Caco-2 (cell line): ENCODE results near the gene IL1RAPL1. TPM values are rescaled to one million over a fixed set of nuclear protein-coding genes. Genes with fewer than 3 reads are reported as not detected.

Experiments
- BruUV-seq: library from RNA; stranded (reverse); fragments of 400-500 nt; replicated peaks from 2 replicates; lab custom pipeline; 2021; lab: Mats Ljungman, UMichigan
- CTCF ChIA-PET: fragments of 300-600 bp; sonication (Branson Sonifier 250); formaldehyde crosslinking; loops from one replicate; lab custom pipeline; 2022; ENCODE audit warnings: antibody characterized with exemption; lab: Charles Lee
- POLR2A ChIA-PET: fragments of 300-600 bp; sonication (Branson Sonifier 250); formaldehyde crosslinking; loops from one replicate; lab custom pipeline; 2022; ENCODE audit warnings: antibody characterized with exemption; lab: Charles Lee
- DNase-seq, 2 experiments: peaks; one replicate each; pipeline versions ENCODE4 v3.0.0 to v3.0.0-alpha.2; 2020 to 2022
- H3K27me3 ChIP-seq: replicated peaks from 2 replicates; pipeline ENCODE4 v1.6.0; 2011; ENCODE audit warnings: low read length; ENCODE audit not compliant: control insufficient read depth, insufficient read depth
- H3K36me3 ChIP-seq: 2 replicates; pipeline ENCODE4 v1.5.1; 2011; ENCODE audit warnings: low read length; ENCODE audit not compliant: control insufficient read depth, insufficient read depth
- H3K4me1 ChIP-seq: fragments of 250-450 bp; sonication (Bioruptor Pico); 2 replicates; pipeline ENCODE4 v1.5.1; 2020; ENCODE audit warnings: mild to moderate bottlenecking
- H3K4me3 ChIP-seq: 2 replicates; pipeline ENCODE4 v1.5.1; 2011; ENCODE audit warnings: low read depth, mild to moderate bottlenecking, control low read depth, low read length
- H3K9me3 ChIP-seq: fragments of 250-450 bp; sonication (Bioruptor Pico); 2 replicates; pipeline ENCODE4 v1.5.1; 2020; ENCODE audit warnings: mild to moderate bottlenecking, moderate library complexity
- H3K27ac Mint-ChIP-seq: one replicate; pipeline ENCODE4 v1.8.0; 2022; ENCODE audit warnings: mixed read lengths; ENCODE audit not compliant: unreplicated experiment
- H3K27me3 Mint-ChIP-seq: one replicate; pipeline ENCODE4 v1.8.0; 2022; ENCODE audit warnings: mixed read lengths; ENCODE audit not compliant: insufficient read depth, unreplicated experiment
- H3K36me3 Mint-ChIP-seq: one replicate; pipeline ENCODE4 v1.8.0; 2022; ENCODE audit warnings: mild to moderate bottlenecking, mixed read lengths; ENCODE audit not compliant: insufficient read depth, unreplicated experiment
- H3K4me1 Mint-ChIP-seq: one replicate; pipeline ENCODE4 v1.8.0; 2022; ENCODE audit warnings: low read depth, mixed read lengths; ENCODE audit not compliant: unreplicated experiment
- H3K4me3 Mint-ChIP-seq: one replicate; pipeline ENCODE4 v1.8.0; 2022; ENCODE audit warnings: mild to moderate bottlenecking, moderate library complexity, mixed read lengths; ENCODE audit not compliant: unreplicated experiment
- H3K9me3 Mint-ChIP-seq: one replicate; pipeline ENCODE4 v1.8.0; 2022; ENCODE audit warnings: mixed read lengths; ENCODE audit not compliant: unreplicated experiment
- CTCF ChIP-seq, 2 experiments: fragments of 200-600 bp in 1 of 2; IDR thresholded peaks; 1 replicate in 1 of 2; 2 replicates in 1 of 2; pipeline versions ENCODE4 v1.5.1 to v1.8.0; 2011 to 2022; ENCODE audit warnings: antibody characterized with exemption in 1 of 2, control low read depth in 1 of 2, inconsistent platforms in 1 of 2, low read depth in 1 of 2, low read length in 1 of 2, mild to moderate bottlenecking in 1 of 2, moderate library complexity in 1 of 2; ENCODE audit not compliant: insufficient read depth in 1 of 2, severe bottlenecking in 1 of 2, unreplicated experiment in 1 of 2
- intact Hi-C: fragments of 100-400 bp; cut with micrococcal nuclease; formaldehyde crosslinking; loops from one replicate; pipeline ENCODE4 v1.10.0; 2022; ENCODE audit not compliant: unreplicated experiment
- total RNA-seq: library from RNA; stranded (reverse); gene quantifications from 2 replicates; pipeline ENCODE4 v1.2.3, GENCODE V29; 2022

IL1RAPL1 gene
- total RNA-seq, 1 experiment from 2014 or later, result not detected

GRCh38 chrX:29431895-29432294, 844.6 kb downstream of the IL1RAPL1 start:
- Mint-ChIP-seq H3K9me3 (peaks cover 16% of the 10 kb centered on the region), H3K27ac (no peak overlapping the region), H3K4me1 (peaks cover 10% of the 10 kb centered on the region), H3K36me3 (no peaks in the 10 kb centered on the region), H3K4me3 (no peak overlapping the region), H3K27me3 (no peaks in the 10 kb centered on the region)
- BruUV-seq, result no TSS peak
- H3K27me3 ChIP-seq, result no peaks in the 10 kb centered on the region
- ChIA-PET POLR2A (no interaction called here), CTCF (no interaction called here)
- no peak overlapping the region for H3K4me3 ChIP-seq
- intact Hi-C loops, result no loop called here
- DNase-seq, result no peak
- no peaks in the 10 kb centered on the region for H3K9me3 ChIP-seq
- no peaks in the 10 kb centered on the region for H3K4me1 ChIP-seq
- TF ChIP-seq CTCF (IDR thresholded peaks at IDR 0.05; ENCODE audit: insufficient read depth in 1 of 2, low read depth in 1 of 2, low read length in 1 of 2, severe bottlenecking in 1 of 2, unreplicated experiment in 1 of 2), result no peak
- no peaks in the 10 kb centered on the region for H3K36me3 ChIP-seq

GRCh38 chrX:29432534-29432933, 845.3 kb downstream of the IL1RAPL1 start:
- Mint-ChIP-seq H3K36me3 (no peaks in the 10 kb centered on the region), H3K4me1 (peaks cover 10% of the 10 kb centered on the region), H3K9me3 (peaks cover 16% of the 10 kb centered on the region), H3K27me3 (no peaks in the 10 kb centered on the region), H3K4me3 (no peak overlapping the region), H3K27ac (no peak overlapping the region)
- Histone ChIP-seq H3K36me3 (no peaks in the 10 kb centered on the region), H3K9me3 (no peaks in the 10 kb centered on the region), H3K4me1 (no peaks in the 10 kb centered on the region), H3K4me3 (no peak overlapping the region), H3K27me3 (no peaks in the 10 kb centered on the region)
- ChIA-PET CTCF (no interaction called here), POLR2A (no interaction called here)
- no peak for DNase-seq
- intact Hi-C loops, result no loop called here
- TF ChIP-seq CTCF (IDR thresholded peaks at IDR 0.05; ENCODE audit: insufficient read depth in 1 of 2, low read depth in 1 of 2, low read length in 1 of 2, severe bottlenecking in 1 of 2, unreplicated experiment in 1 of 2), result no peak
- BruUV-seq, result no TSS peak

GRCh38 chrX:29434939-29435338, 847.7 kb downstream of the IL1RAPL1 start:
- DNase-seq, result no peak
- no peak for TF ChIP-seq CTCF (IDR thresholded peaks at IDR 0.05; ENCODE audit: insufficient read depth in 1 of 2, low read depth in 1 of 2, low read length in 1 of 2, severe bottlenecking in 1 of 2, unreplicated experiment in 1 of 2)
- no peaks in the 10 kb centered on the region for H3K27me3 ChIP-seq
- Mint-ChIP-seq H3K36me3 (no peaks in the 10 kb centered on the region), H3K9me3 (peaks cover 1% of the 10 kb centered on the region), H3K4me3 (no peak overlapping the region), H3K27ac (no peak overlapping the region), H3K4me1 (peaks cover 10% of the 10 kb centered on the region), H3K27me3 (no peaks in the 10 kb centered on the region)
- H3K9me3 ChIP-seq, result no peaks in the 10 kb centered on the region
- H3K4me1 ChIP-seq, result no peaks in the 10 kb centered on the region
- POLR2A ChIA-PET, result no interaction called here
- intact Hi-C loops, result no loop called here
- no TSS peak for BruUV-seq
- no peaks in the 10 kb centered on the region for H3K36me3 ChIP-seq
- CTCF ChIA-PET, result no interaction called here
- no peak overlapping the region for H3K4me3 ChIP-seq
